ENCODE measurements around the gene PSMC6. TPM values are rescaled to one million over a fixed set of nuclear protein-coding genes. Genes with fewer than 3 reads are reported as not detected.

Gene PSMC6
- total and polyA plus RNA-seq, 2 donors (not counting 1 experiment from before 2014, with no cell fraction given): 85.0 to 90.4 TPM

GRCh38 chr14:52701223-52701622 lies 5.8 kb upstream of the PSMC6 start:
- TF ChIP-seq CTCF (conservative IDR thresholded peaks at IDR 0.05 in 1 of 2, IDR thresholded peaks at IDR 0.05 in 1 of 2; ENCODE audit: low read depth in 1 of 2, low read length in 2 of 2): no peak
- Histone ChIP-seq H3K9me3 (ENCODE audit: control insufficient read depth, insufficient read depth, low read depth, low read length) (no peaks in the 10 kb centered on the region), H3K4me2 (ENCODE audit: extremely low read depth, insufficient read depth, low read length) (no peak overlapping the region), H4K20me1 (ENCODE audit: control insufficient read depth, extremely low read depth, insufficient read depth, low read length) (no peaks in the 10 kb centered on the region), H3K27ac (ENCODE audit: insufficient read depth, low read length) (no peak overlapping the region), H2AFZ (ENCODE audit: low read length) (no peak overlapping the region), H3K4me3 (replicated peaks in 1 of 4; ENCODE audit: control extremely low read depth in 1 of 4, insufficient read depth in 1 of 4, low read depth in 3 of 4, low read length in 4 of 4) (no peak overlapping the region), H3K4me1 (ENCODE audit: control insufficient read depth, extremely low read depth, insufficient read depth, low read length) (peaks cover 4% of the 10 kb centered on the region), H3K79me2 (ENCODE audit: control insufficient read depth, insufficient read depth, low read length) (no peaks in the 10 kb centered on the region), H3K36me3 (ENCODE audit: control insufficient read depth, insufficient read depth, low read length) (no peaks in the 10 kb centered on the region), H3K9ac (ENCODE audit: insufficient read depth, low read length) (no peak overlapping the region), H3K27me3 (ENCODE audit: control insufficient read depth, insufficient read depth, low read length) (no peaks in the 10 kb centered on the region)
- no peak for DNase-seq (ENCODE audit: low read depth in 2 of 2)

GRCh38 chr14:52703225-52703624 lies 3.8 kb upstream of the PSMC6 start:
- H3K79me2 ChIP-seq (ENCODE audit: control insufficient read depth, insufficient read depth, low read length): peaks cover 12% of the 10 kb centered on the region
- H3K4me1 ChIP-seq (ENCODE audit: control insufficient read depth, extremely low read depth, insufficient read depth, low read length): peaks cover 4% of the 10 kb centered on the region
- H4K20me1 ChIP-seq (ENCODE audit: control insufficient read depth, extremely low read depth, insufficient read depth, low read length): no peaks in the 10 kb centered on the region
- H3K9me3 ChIP-seq (ENCODE audit: control insufficient read depth, insufficient read depth, low read depth, low read length): no peaks in the 10 kb centered on the region
- peak; percentile 94 to 99 for DNase-seq (ENCODE audit: low read depth in 2 of 2)
- H3K4me3 ChIP-seq (replicated peaks in 1 of 4; ENCODE audit: control extremely low read depth in 1 of 4, insufficient read depth in 1 of 4, low read depth in 3 of 4, low read length in 4 of 4): no peak overlapping the region
- H3K9ac ChIP-seq (ENCODE audit: insufficient read depth, low read length): no peak overlapping the region
- no peaks in the 10 kb centered on the region for H3K27me3 ChIP-seq (ENCODE audit: control insufficient read depth, insufficient read depth, low read length)
- H3K27ac ChIP-seq (ENCODE audit: insufficient read depth, low read length): peak overlapping the region; percentile 50
- H2AFZ ChIP-seq (ENCODE audit: low read length): no peak overlapping the region
- no peaks in the 10 kb centered on the region for H3K36me3 ChIP-seq (ENCODE audit: control insufficient read depth, insufficient read depth, low read length)
- TF ChIP-seq EZH2 (IDR thresholded peaks at IDR 0.05; ENCODE audit: low read length, missing control alignments) (no peak), CTCF (conservative IDR thresholded peaks at IDR 0.05 in 1 of 2, IDR thresholded peaks at IDR 0.05 in 1 of 2; ENCODE audit: low read depth in 1 of 2, low read length in 2 of 2) (no peak)
- H3K4me2 ChIP-seq (ENCODE audit: extremely low read depth, insufficient read depth, low read length): peak overlapping the region; percentile 11

- no peaks in the 10 kb centered on the region for H4K20me1 ChIP-seq (ENCODE audit: control insufficient read depth, extremely low read depth, insufficient read depth, low read length)
- no peak overlapping the region for H3K9ac ChIP-seq (ENCODE audit: insufficient read depth, low read length)
- no peak for DNase-seq (ENCODE audit: low read depth in 2 of 2)
- no peaks in the 10 kb centered on the region for H3K27me3 ChIP-seq (ENCODE audit: control insufficient read depth, insufficient read depth, low read length)
- no peak for TF ChIP-seq CTCF (conservative IDR thresholded peaks at IDR 0.05 in 1 of 2, IDR thresholded peaks at IDR 0.05 in 1 of 2; ENCODE audit: low read depth in 1 of 2, low read length in 2 of 2)
- TF ChIP-seq EZH2 (IDR thresholded peaks at IDR 0.05; ENCODE audit: low read length, missing control alignments): no peak
- H3K36me3 ChIP-seq (ENCODE audit: control insufficient read depth, insufficient read depth, low read length): no peaks in the 10 kb centered on the region
- peak overlapping the region; percentile 50 for H3K27ac ChIP-seq (ENCODE audit: insufficient read depth, low read length)
- H3K79me2 ChIP-seq (ENCODE audit: control insufficient read depth, insufficient read depth, low read length): peaks cover 16% of the 10 kb centered on the region
- no peak overlapping the region for H2AFZ ChIP-seq (ENCODE audit: low read length)
- H3K4me3 ChIP-seq (replicated peaks in 1 of 4; ENCODE audit: control extremely low read depth in 1 of 4, insufficient read depth in 1 of 4, low read depth in 3 of 4, low read length in 4 of 4): no peak overlapping the region
- no peaks in the 10 kb centered on the region for H3K9me3 ChIP-seq (ENCODE audit: control insufficient read depth, insufficient read depth, low read depth, low read length)
- H3K4me2 ChIP-seq (ENCODE audit: extremely low read depth, insufficient read depth, low read length): peak overlapping the region; percentile 11
- peaks cover 4% of the 10 kb centered on the region for H3K4me1 ChIP-seq (ENCODE audit: control insufficient read depth, extremely low read depth, insufficient read depth, low read length)
Measured at GRCh38 chr14:52703664-52704063, 3.3 kb upstream of the PSMC6 start.

Measured in fibroblast of lung (primary cell).